Measurements from ENCODE around the gene ZNF121.

ZNF121 gene

GRCh38 chr19:9535934-9536333 lies 48.4 kb downstream of the ZNF121 start:
- DNase-seq (ENCODE audit: low read depth): peak; percentile 54
- TF ChIP-seq CTCF (conservative IDR thresholded peaks at IDR 0.05; ENCODE audit: control insufficient read depth, insufficient read depth, low read depth, low read length): no peak
- no peak overlapping the region for H3K4me3 ChIP-seq (ENCODE audit: control insufficient read depth, low read depth, low read length)

GRCh38 chr19:9531933-9532332 lies 52.4 kb downstream of the ZNF121 start:
- no peak overlapping the region for H3K4me3 ChIP-seq (ENCODE audit: control insufficient read depth, low read depth, low read length)
- DNase-seq (ENCODE audit: low read depth): peak; percentile 77
- TF ChIP-seq CTCF (conservative IDR thresholded peaks at IDR 0.05; ENCODE audit: control insufficient read depth, insufficient read depth, low read depth, low read length): no peak

- no peak overlapping the region for H3K4me3 ChIP-seq (ENCODE audit: control insufficient read depth, low read depth, low read length)
- DNase-seq (ENCODE audit: low read depth): peak; percentile 32
- no peak for TF ChIP-seq CTCF (conservative IDR thresholded peaks at IDR 0.05; ENCODE audit: control insufficient read depth, insufficient read depth, low read depth, low read length)
Measured at GRCh38 chr19:9528757-9529336, 55.5 kb downstream of the ZNF121 start.

GRCh38 chr19:9523885-9524474 lies 60.3 kb downstream of the ZNF121 start:
- DNase-seq (ENCODE audit: low read depth): peak; percentile 6
- TF ChIP-seq CTCF (conservative IDR thresholded peaks at IDR 0.05; ENCODE audit: control insufficient read depth, insufficient read depth, low read depth, low read length): no peak
- H3K4me3 ChIP-seq (ENCODE audit: control insufficient read depth, low read depth, low read length): no peak overlapping the region

All from fibroblast of mammary gland (primary cell).